ENCODE results near the gene ARL6IP1.
"Not testable (repeated sequence)": the region's sequence is repeated elsewhere in the genome, so short reads cannot be mapped to it uniquely, and the experiment has no call there.

ARL6IP1 gene

DNA sequence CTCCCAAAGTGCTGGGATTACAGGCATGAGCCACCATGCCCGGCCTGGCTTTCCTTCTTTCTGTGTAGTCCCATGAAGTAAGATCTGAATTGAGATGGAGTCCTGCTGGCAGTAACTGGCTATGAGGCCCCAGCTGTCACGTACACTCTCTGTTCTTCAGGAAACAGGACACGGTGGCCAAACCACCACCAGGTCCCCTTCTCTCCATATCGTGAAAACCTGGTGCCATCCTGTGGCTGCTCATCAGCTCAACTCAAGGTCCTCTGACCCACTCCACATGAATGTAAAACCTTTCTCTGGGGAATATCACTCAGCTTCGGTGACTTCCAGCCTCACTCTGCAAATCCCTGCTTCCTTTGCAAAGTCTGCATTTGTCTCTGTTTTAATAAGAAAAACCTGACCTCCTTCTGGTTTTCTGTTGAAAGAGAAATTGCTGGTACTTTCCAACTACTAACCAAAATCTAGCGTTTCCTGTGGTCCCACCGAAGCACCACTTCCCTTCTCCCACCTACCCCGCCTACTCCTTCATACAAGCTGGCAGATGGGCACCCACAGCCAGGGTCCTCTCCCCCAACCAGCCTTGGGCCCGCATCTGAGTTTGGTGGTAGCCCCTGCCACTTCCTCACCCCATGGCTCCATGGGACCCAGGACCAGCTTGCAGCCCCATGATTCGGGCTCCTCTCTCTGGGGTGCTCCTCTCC, 43.2 kb downstream of the ARL6IP1 start:
- not testable (repeated sequence) for DNase-seq

DNA sequence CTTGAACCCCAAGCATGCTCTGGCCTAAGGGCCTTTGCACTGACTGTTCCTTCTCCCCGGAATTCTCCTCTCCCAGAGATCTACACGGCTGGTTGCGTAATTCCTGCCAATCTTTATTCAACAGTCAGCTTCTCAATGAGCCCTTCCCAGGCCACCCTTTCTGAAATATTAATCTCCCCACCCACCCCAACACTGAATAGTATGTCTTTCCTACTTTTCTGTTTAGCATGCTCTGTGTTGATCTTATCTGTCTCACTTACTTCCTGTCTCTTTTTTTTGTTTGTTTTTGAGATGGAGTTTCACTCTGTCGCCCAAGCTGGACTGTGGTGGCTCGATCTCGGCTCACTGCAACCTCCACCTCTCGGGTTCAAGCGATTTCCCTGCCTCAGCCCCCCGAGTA, 44.7 kb downstream of the ARL6IP1 start:
- not testable (repeated sequence) for DNase-seq

DNA sequence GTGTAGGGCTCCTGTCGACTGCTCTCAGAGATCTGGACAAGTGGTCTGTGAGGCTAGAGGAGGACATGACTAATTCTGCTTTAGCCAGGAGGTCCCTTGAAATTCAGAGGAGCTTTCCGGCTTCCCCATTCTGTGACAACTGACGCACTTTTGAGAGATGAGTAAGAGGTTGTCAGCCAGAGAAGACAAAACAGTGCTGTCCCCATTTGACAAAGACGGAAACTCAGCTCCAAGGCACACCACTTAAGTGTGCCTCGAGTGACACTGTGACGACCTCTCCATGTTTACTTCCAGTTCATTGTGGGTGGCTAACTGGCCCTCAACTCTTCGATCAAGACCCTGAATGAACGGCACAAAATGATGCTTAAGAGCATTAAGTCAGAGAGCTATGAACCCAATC, 58.5 kb downstream of the ARL6IP1 start:
- not testable (repeated sequence) for DNase-seq
